PC-9 (cell line): ENCODE measurements around the gene CD81. TPM values are rescaled to one million over a fixed set of nuclear protein-coding genes. Genes with fewer than 3 reads are reported as not detected.
A peak's percentile ranks its signal among the peaks of the same experiment; 100 is the strongest.

Experiments used
- BruUV-seq: library from RNA; stranded (reverse); fragments of 400-500 nt; replicated peaks from 2 replicates; lab custom pipeline; 2021; lab: Mats Ljungman, UMichigan
- CTCF ChIA-PET: fragments of 300-600 bp; sonication (Branson Sonifier 250); formaldehyde crosslinking; loops from one replicate; lab custom pipeline; 2022; ENCODE audit warnings: antibody characterized with exemption; lab: Charles Lee
- POLR2A ChIA-PET: fragments of 300-600 bp; sonication (Branson Sonifier 250); formaldehyde crosslinking; loops from one replicate; lab custom pipeline; 2022; ENCODE audit warnings: antibody characterized with exemption; ENCODE audit not compliant: unreplicated experiment; lab: Charles Lee
- DNase-seq, 2 experiments: peaks; one replicate each; pipeline versions ENCODE4 v3.0.0 to v3.0.0-alpha.2; 2015 to 2022; ENCODE audit warnings: mixed read lengths in 1 of 2
- H2AFZ ChIP-seq: fragments of 200-600 bp; sonication (generic); 2 replicates; pipeline ENCODE4 v1.8.1; 2017; ENCODE audit warnings: antibody characterized with exemption
- H3F3A ChIP-seq: fragments of 200-600 bp; sonication (generic); 2 replicates; pipeline ENCODE4 v1.8.1; 2017; ENCODE audit warnings: antibody characterized with exemption, mild to moderate bottlenecking, low read depth; ENCODE audit not compliant: insufficient read depth
- H3K27ac ChIP-seq: fragments of 200-600 bp; sonication (generic); 2 replicates; pipeline ENCODE4 v1.6.1; 2016; ENCODE audit warnings: mixed run types
- H3K27me3 ChIP-seq: fragments of 200-600 bp; sonication (generic); 2 replicates; pipeline ENCODE4 v1.6.1; 2016; ENCODE audit warnings: low read depth, mixed run types; ENCODE audit not compliant: insufficient read depth
- H3K36me3 ChIP-seq: fragments of 200-600 bp; sonication (generic); 2 replicates; pipeline ENCODE4 v1.6.1; 2016; ENCODE audit warnings: low read depth, mixed run types
- H3K4me1 ChIP-seq: fragments of 200-600 bp; sonication (generic); replicated peaks from 2 replicates; pipeline ENCODE4 v1.6.1; 2016; ENCODE audit warnings: mixed run types; ENCODE audit not compliant: insufficient read depth
- H3K4me2 ChIP-seq: fragments of 200-600 bp; sonication (generic); 2 replicates; pipeline ENCODE4 v1.6.1; 2017; ENCODE audit warnings: mixed run types
- H3K4me3 ChIP-seq: fragments of 200-600 bp; sonication (generic); 2 replicates; pipeline ENCODE4 v1.6.1; 2016; ENCODE audit warnings: mixed run types
- H3K79me2 ChIP-seq: fragments of 200-600 bp; sonication (generic); 2 replicates; pipeline ENCODE4 v1.6.1; 2017; ENCODE audit warnings: low read depth, mixed run types
- H3K9me2 ChIP-seq: fragments of 200-600 bp; sonication (generic); 2 replicates; pipeline ENCODE4 v1.8.1; 2017; ENCODE audit warnings: mild to moderate bottlenecking; ENCODE audit not compliant: insufficient read depth
- H3K9me3 ChIP-seq: fragments of 200-600 bp; sonication (generic); 2 replicates; pipeline ENCODE4 v1.8.1; 2016; ENCODE audit warnings: low read depth; ENCODE audit not compliant: insufficient read depth
- H4K20me1 ChIP-seq: fragments of 200-600 bp; sonication (generic); 2 replicates; pipeline ENCODE4 v1.8.1; 2017; ENCODE audit not compliant: insufficient read depth
- CTCF ChIP-seq: fragments of 200-600 bp; sonication (generic); conservative IDR thresholded peaks from 2 replicates; pipeline ENCODE4 v1.6.1; 2017; ENCODE audit warnings: mixed run types, antibody characterized with exemption, mild to moderate bottlenecking, moderate library complexity
- EZH2 ChIP-seq: fragments of 200-600 bp; sonication (generic); IDR thresholded peaks from 2 replicates; pipeline ENCODE4 v1.8.0; 2017; ENCODE audit warnings: antibody characterized with exemption, low read depth
- intact Hi-C: fragments of 100-400 bp; cut with micrococcal nuclease; formaldehyde crosslinking; loops from one replicate; pipeline ENCODE4 v1.10.0; 2022; ENCODE audit not compliant: unreplicated experiment
- total RNA-seq: library from RNA; stranded (reverse); gene quantifications from 2 replicates; pipeline ENCODE4 v1.2.3, GENCODE V29; 2021

Gene CD81
- total RNA-seq, 1 experiment from 2014 or later, result 180 TPM

GRCh38 chr11:2390091-2390724, 13.1 kb downstream of the CD81 start:
- POLR2A ChIA-PET, result interaction anchor here (0.5 to 1.1 kb wide), 3 partner anchors 12 to 537 kb away, joined by 7 to 8 read pairs (median 7); no protein-coding TSS in a partner anchor
- no peak for TF ChIP-seq EZH2
- no peak for TF ChIP-seq CTCF
- intact Hi-C loops, result no loop called here
- H3F3A ChIP-seq, result no peaks in the 10 kb centered on the region
- H4K20me1 ChIP-seq, result peaks cover 24% of the 10 kb centered on the region
- no peaks in the 10 kb centered on the region for H3K36me3 ChIP-seq
- no peaks in the 10 kb centered on the region for H3K9me2 ChIP-seq
- H3K27ac ChIP-seq, result no peak overlapping the region
- no peak overlapping the region for H2AFZ ChIP-seq
- no peak overlapping the region for H3K4me3 ChIP-seq
- H3K9me3 ChIP-seq, result no peaks in the 10 kb centered on the region
- CTCF ChIA-PET, result interaction anchor here (0.6 kb wide), 2 partner anchors 12 to 78 kb away, joined by 8 to 9 read pairs; no protein-coding TSS in a partner anchor
- no TSS peak for BruUV-seq
- no peak overlapping the region for H3K4me2 ChIP-seq
- H3K27me3 ChIP-seq, result no peaks in the 10 kb centered on the region
- peaks cover 25% of the 10 kb centered on the region for H3K79me2 ChIP-seq
- 0 out of 2 replicates have a peak, but pooled peaks cover 7% of the 10 kb centered on the region for H3K4me1 ChIP-seq
- no peak for DNase-seq

- Histone ChIP-seq H4K20me1 (peaks cover 24% of the 10 kb centered on the region), H3K9me2 (no peaks in the 10 kb centered on the region), H2AFZ (no peak overlapping the region), H3F3A (no peaks in the 10 kb centered on the region), H3K27ac (no peak overlapping the region), H3K4me3 (no peak overlapping the region), H3K36me3 (no peaks in the 10 kb centered on the region), H3K79me2 (peaks cover 22% of the 10 kb centered on the region), H3K4me2 (no peak overlapping the region), H3K4me1 (0 out of 2 replicates have a peak, but pooled peaks cover 7% of the 10 kb centered on the region), H3K9me3 (no peaks in the 10 kb centered on the region), H3K27me3 (no peaks in the 10 kb centered on the region)
- ChIA-PET CTCF (interaction anchor here (0.6 kb wide), 2 partner anchors 13 to 79 kb away, joined by 8 to 9 read pairs; no protein-coding TSS in a partner anchor), POLR2A (interaction anchor here (0.5 to 1.1 kb wide), 3 partner anchors 13 to 537 kb away, joined by 7 to 8 read pairs (median 7); no protein-coding TSS in a partner anchor)
- no TSS peak for BruUV-seq
- intact Hi-C loops, result no loop called here
- peak in 1 of 2 experiments; percentile 64 for DNase-seq
- TF ChIP-seq CTCF, result no peak
- TF ChIP-seq EZH2, result no peak
Observed at GRCh38 chr11:2390725-2391151, 13.6 kb downstream of the CD81 start.

- Histone ChIP-seq H3K9me3 (no peaks in the 10 kb centered on the region), H3K36me3 (no peaks in the 10 kb centered on the region), H3K4me3 (no peak overlapping the region), H3K27me3 (no peaks in the 10 kb centered on the region), H3K9me2 (no peaks in the 10 kb centered on the region), H3K27ac (no peak overlapping the region), H3K4me1 (0 out of 2 replicates have a peak, but pooled peaks cover 7% of the 10 kb centered on the region), H4K20me1 (peaks cover 24% of the 10 kb centered on the region), H2AFZ (no peak overlapping the region), H3K4me2 (no peak overlapping the region), H3F3A (no peaks in the 10 kb centered on the region), H3K79me2 (peaks cover 18% of the 10 kb centered on the region)
- no peak for DNase-seq
- no TSS peak for BruUV-seq
- TF ChIP-seq CTCF (no peak), EZH2 (no peak)
- ChIA-PET CTCF (no interaction called here), POLR2A (interaction anchor here (0.7 to 1.1 kb wide), 2 partner anchors 13 to 1446 kb away, joined by 4 to 7 read pairs; no protein-coding TSS in a partner anchor)
- intact Hi-C loops, result no loop called here
Observed at GRCh38 chr11:2391181-2391975, 14.3 kb downstream of the CD81 start.
